DMS79 (cell line): Measurements from ENCODE around the gene KRT36.

Source experiments
- DNase-seq: peaks from one replicate; lab custom pipeline; 2025; lab: John Stamatoyannopoulos, UW

KRT36 gene

DNA sequence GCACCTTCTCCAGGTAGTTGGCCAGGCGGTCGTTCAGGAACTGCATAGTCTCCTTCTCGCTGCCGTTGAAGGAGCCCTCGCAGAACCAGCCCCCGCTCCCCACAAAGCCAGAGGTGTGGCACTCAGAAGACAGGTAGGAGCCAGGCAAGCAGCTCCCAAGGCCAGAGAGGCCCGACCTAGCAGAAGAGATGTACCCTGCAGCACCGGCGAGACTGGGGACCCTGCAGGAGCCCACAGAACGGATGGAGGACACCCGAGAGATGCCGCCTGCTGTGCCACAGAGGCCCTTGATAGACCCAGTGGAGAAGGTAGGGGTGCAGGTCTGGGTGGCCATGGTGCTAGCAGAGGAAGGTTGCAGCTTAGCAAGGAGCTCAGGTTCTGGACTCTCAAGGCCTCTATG lies at the start of gene KRT36:
Gene KRT36 (minus strand): TSS at position 380 of the 400 bp plus-strand sequence. CDS start 46 bp downstream, at position 334.
- no peak for DNase-seq

DNA sequence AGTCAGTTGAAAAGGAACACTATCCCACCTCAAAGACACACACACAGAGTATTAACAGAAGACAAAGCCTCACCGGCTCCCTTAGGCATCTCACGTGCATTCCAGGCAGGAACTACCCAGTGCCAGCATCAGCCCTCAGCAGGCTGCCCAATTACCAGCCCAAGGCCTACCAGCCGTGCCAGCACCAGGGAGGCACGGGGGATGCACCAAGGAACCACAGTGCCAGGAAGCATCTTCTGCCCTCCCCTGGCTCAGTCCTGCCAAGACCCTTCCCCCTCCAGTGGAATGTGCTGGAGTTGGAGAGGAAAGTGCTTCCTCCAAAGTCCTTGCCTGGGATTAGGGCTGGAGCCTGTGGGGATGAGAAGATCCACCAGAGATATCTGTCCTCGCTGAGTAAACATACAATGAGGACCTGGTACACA lies 49.4 kb upstream of the KRT36 start:
- no peak for DNase-seq

DNA sequence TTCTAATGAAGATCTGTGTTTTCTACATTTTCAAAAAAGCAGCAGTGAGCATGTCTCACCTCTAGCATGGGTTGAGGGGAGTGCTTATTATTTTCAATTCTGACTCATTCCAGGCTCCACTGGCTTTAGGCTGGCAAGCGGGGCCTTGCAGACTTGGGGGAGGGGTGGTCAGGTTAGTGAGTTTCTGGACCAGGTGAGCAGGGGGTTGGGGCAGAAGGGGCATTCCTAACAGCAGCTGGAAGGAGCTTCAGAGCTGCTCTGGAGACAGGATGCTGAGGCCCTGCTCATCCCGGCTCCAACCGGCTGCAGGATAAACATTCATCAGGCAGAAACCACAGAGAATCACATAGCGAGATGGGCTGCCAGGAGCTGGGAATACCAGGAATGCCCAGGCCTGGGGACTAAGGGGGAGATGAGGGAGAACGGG lies 48.9 kb upstream of the KRT36 start:
- DNase-seq: no peak

DNA sequence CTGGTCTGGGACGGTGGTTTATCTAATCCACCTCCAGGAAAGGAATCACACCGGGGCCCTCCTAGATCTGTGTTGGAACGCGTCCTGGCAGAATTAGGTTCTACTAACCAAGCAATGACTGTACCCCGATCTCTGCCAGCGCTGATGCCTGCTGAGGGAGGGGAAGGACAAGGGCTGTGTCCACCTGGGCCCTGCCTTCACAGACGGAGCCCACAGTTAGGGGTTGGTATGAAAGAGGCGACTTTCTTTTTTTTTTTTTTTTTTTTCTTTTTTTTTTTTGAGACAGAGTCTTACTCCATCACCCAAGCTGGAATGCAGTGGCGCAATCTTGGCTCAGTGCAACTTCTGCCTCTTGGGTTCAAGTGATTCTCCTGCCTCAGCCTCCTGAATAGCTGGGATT lies 48.3 kb upstream of the KRT36 start:
- DNase-seq: no peak

DNA sequence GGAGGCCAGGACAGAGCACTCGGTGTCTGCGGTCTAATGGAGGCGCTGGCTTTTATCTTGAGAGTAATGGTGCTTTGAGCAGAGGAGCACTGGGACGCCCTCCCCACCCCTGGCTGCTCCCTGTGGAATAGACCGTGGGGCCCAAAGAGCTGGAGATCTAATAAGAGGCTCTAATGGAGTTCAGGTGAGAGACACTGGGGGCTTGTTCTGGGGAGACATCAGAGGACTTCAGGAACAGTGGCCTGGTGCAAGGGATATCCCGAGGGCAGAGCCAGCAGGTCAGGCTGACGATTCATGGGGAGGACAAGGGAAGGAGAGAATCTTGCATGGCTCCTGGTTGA lies 47.9 kb upstream of the KRT36 start:
- DNase-seq: no peak

DNA sequence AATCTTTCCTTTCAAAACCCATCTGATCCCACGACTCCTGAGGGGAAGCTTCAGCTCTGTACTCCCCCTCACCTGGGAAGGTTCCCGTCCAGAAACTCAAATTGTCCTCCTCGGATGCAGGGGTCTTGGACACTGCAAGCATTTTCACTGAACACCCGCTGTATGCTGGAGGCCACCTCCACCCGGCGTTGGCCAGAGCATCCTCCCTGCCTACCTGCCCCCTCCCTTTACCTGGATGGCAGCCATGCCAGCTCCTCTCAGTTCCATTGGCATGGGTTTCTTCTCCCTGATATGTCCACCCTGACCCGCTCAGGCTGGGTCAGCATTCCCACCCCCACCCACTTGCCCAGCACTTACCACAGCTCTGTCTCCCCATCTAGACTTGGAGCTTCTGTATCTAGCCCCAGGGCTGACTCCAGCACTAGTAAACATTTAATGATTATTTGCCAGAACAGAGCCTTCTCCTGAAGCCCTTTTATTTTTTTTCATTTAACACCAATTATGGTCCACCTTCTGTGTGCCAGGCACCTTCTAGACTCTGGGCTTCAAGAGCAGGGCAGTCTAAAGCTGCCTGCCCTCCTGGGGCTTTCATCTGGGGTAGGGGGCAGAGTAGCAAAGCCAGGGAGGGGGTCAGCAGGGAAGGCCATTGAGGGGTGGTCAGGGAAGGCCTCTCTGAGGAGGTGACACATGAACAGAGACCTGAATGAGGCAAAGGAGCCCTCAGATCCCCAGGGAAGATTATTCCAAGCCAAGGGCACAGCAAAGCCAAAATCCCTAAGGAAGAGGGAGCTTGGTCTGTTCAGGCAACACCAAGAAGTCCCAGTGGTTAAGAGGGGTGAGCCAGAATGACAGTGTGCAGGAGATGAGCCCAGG lies 47.3 kb upstream of the KRT36 start:
- no peak for DNase-seq

DNA sequence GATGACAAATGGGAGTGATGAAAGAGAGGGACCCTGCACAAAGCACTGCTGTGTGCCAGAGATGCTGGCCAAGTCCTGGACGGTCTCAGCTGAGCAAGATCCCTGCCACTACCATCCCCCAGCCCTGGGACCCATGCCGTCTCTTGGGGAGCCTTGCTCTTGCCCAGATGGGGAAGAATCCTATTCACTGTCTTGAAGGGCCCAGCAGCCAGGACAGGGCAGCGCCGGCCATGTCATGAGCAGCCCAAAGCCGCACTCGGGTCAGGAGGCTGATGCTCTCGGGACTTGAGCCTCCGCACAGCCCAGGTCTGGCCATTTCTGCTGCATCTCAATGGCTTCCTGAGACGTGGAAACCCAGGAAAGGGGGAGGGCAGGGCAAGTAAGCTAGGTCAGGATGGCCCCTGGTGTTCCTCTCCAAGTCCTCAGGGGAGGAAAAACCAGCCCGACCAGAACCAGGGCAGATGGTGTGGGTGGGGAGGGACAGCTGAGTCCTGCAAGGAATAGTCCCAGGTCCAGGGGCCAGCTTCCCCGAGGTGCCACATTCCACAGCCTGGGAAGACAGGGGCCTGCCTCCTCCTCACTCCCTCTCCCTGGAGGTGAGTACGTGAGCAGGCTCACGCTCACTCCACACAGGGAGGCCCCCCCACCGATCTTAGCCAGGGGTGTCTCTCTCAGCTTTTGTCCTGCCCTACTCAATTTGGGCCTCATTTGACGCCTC lies 46.2 kb upstream of the KRT36 start:
- no peak for DNase-seq

DNA sequence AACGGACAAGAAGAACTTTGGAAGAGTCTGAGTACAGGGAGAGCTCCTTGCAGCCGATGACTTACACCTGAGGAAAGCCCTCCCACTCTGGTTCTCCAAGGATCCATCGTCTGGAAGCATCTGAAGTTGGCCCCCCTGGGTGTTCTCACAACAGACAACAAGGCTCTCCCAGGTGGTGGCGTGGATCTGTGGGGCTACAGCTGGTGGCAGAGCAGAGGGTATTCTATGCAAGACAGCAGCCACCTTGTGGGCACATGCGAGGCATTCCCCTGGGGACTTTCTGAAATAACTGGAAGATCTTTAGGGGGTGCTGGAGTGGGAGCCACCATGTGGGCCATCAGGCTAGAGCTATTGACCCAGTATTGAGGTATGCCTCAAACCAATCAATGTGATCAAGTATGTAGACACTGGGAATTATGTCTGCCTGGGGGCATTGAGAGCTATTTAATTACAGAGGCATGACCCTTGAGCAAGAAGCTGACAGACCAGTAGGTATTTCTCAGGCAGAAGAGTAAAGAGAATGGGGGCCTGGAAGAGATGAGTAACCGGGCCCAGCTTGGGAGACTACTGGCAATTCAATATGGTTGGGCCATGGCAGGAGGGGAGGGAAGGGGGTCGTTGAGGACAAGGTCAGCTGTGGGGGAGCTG lies 45.3 kb upstream of the KRT36 start:
- no peak for DNase-seq

DNA sequence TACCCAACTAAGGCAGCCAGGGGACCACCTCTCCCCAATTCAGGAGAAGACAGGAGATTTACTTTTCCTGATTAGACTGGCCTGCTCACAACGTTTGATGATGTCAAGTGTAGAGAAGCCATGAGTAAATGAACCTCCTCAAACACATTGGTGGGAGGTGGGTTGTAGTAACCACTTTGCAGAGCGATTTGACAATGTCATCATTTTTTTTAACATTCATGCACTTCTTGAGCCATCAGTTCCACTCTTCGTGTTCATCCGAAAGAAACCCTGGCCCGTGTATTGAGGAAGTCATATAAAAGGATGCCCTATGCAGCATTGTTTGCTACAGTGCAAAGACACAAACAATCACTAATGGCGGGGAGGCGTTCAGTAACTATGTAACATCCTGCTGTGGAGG lies 43.9 kb upstream of the KRT36 start:
- no peak for DNase-seq

DNA sequence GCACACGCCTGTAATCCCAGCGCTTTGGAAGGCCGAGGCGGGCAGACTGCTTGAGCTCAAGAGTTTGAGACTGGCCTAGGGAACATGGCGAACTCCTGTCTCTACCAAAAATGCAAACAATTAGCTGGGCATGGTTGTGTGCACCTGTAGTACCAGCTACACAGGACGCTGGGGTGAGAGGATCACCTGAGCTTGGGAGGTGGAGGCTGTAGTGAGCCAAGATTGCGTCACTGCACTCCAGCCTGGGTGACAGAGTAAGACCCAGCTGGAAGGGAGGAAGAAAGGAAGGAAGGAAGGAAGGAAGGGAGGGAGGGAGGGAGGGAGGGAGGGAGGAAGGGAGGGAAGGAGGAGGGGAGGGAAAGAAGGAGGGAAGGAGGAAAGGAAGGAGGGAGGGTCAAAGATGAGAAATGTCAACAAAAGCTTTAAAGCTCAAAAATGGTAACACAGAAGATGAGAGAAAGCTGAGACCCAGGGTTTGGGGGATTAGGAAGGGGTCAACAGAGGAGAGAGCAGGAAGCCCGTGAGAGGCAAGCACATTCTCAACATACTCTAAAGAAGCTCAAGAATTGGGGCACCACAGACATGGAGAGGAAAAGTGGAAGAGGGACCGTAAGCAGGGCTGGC lies 43.3 kb upstream of the KRT36 start:
- DNase-seq: no peak

DNA sequence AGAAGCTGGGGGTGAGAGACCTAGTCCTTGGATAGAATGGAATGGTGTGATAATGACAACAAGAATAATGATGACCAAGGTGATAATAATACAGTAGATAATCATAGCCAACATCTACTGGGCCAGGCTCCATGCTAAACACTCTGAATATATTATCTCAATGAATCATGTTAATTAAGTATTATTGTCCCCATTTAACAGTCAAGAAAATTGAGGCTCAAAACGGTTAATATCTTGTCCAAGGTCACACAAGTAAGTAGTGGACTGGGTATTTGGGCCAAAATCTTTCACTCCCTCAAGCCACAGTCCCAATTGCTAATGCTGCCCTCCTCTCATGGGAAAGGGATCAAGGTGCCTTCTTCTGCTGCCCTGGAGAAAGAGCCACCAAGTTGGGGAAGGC lies 42.3 kb upstream of the KRT36 start:
- no peak for DNase-seq

DNA sequence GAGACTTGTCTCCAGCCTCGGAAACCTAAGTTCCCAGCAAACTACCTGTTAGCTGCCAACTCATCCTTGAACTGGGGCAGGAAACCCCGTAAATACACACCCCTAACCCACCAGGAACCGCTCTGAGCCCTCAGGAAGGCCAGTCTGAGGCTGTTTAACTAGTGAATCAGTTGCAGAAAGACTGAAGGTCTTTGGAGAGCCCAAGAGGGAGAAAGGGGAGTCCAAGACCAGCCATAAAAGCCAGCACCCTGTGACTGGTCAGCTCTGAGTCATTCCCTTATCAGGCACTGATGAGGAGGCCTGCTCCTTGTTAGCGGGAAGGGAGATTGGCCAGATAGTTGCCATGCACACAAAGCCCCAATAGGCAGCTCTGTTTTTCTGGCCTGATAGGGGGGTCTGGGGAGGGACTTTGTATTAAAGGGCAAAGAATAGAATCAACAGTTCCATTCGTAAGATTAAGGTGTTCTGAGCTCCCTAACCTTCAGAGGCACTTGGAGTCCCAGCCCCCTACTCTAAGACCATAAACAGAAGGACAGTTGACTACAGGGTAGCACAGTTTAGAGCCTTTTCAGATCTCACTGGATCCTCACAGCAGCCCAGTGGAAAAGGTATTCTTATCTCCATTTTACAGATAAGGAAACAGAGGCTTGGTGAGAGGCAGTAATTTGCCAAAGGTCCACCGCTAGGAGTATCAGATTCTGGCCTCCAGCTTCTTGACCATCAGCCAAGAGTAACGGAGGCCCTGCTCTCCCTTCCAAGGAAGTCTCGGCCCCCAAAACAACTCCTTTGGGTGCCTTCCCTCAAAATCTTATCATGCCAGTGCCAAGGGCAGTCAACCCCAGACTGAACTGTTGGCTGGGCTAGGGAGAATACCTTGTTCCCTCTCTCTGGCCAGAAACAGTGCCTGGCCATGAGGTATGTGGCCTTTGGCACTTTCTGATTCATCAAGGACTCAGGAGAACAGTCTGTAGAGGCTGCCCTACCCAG lies 40.6 kb upstream of the KRT36 start:
- DNase-seq: no peak

DNA sequence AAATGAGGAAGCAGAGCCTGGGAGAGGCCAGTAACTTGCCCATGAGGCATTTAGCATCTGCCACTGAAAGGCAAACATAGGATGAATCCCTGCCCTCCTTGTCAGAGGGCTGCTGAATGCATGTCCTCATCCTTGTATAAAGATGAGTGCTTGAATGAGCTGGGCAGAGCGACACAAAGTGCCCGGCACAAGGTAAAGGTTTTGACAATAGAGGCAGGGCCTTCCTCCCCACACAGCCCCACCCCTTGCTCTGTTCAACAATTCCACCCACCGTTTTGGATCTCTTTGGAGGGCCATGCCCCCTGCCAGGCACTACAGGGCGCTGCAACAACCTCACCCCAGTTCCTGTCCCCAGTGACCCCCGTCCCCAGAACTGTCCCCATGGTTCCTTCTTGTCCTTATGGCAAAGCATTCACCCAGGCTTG lies 39.8 kb upstream of the KRT36 start:
- DNase-seq: no peak

DNA sequence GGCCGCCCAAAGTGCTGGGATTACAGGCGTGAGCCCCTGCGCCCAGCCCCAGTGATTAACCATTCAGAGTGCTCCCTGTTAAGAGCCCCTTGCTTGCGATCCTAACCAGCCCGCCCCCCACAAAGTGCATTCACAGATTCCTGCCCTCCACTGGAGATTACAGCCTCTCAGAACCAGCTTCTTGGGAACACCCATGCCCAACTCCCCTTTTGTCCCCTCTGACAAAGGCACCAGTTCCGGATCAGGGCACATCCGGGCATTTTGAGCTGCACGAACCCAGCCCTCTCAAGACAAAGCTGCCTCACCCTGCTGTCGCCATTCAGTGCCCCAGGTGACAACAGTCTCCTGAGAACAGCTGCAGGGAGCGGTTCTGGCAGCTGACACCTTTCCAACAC lies 39.2 kb upstream of the KRT36 start:
- DNase-seq: peak; percentile 16

DNA sequence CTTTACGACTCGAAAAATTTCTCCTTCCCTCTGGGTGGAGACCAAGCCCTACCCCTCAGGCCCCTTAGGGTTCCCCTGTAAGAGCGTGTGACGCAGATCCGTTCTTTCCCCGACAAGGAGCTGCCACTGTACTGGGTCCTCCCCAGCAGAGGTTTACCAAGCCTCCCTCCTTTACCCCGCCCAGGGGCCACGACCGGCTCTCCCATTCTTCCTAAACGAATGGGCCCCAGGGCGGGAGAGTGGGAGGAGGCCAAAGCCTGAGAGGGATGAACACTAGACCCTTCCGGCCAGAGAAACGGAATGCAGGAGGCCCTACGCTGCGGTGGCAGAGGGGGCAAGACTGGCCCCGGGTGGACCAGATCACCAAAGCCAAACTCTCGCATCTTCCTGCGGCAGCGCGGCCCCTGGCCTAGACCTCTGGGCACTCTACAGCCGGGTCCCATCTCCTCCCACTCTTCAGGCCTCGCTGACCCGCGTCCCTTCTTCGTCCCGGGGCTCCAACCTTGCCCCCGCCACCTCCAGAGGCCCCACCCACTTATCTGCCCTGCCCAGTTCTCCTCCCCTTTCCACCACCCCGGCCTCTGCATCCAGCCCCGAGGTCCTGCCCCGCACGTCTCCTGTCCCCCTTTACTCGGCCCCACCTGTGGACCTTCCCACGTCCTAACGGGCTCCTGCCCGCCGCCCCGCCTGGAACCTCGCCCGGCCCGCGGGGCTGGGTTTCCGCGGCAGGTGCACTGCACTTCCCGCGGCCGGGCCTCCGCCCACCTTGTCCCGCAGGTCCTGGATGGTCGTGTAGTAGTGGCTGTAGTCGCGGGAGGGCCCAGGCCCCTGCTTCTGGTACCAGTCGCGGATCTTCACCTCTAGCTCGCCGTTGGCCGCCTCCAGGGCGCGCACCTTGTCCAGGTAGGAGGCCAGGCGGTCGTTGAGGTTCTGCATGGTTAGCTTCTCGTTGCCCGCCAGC lies 37.6 kb upstream of the KRT36 start:
- DNase-seq: no peak

DNA sequence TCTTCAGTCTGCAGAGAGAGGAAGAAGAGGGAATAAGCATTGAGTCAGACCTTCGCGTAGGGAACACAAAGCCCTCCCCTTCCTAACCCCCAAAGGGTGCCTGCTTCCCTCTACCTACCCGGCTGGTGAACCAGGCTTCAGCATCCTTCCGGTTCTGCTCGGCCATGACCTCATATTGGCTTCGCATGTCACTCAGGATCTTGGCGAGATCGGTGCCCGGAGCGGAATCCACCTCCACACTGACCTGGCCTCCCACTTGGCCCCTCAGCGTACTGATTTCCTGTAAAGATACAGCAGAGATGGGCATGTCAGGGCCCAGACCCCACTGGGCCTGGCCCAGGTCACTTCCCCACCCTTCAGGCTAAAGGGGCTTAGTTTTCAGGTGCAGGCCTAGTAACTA lies 34.6 kb upstream of the KRT36 start:
- no peak for DNase-seq

DNA sequence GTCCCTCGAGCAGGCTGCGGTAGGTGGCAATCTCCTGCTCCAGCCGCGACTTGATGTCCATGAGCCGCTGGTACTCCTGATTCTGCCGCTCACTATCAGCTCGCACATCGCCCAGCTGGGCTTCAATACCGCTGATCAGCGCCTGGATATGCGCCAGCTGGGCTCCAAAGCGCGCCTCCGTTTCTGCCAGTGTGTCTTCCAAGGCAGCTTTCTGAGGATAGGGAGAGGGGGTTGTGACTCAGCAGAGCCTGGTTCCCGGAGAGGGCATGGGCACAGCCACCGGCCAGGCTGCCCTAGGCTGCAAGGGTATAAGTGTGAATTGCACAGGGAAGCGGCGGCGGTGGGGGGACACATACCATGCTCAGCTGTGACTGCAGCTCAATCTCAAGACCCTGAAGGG lies 34.1 kb upstream of the KRT36 start:
- DNase-seq: no peak

DNA sequence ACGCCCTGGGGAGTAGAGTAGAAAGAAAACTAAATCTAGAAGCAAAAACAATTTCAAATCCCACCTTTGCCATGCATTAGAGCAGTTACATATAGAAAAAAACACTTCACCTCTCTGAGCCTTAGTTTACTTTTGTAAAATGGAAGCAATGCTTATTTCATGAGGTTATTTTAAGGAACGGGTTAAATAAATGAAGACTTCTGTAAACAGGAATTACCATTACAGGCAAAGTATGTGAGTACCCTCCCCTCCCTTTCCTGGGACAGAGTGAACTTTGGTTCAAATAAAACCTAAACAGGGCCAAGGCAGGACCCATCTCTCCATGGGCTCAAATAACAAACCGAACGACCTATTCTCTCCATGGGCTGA lies 33.5 kb upstream of the KRT36 start:
- no peak for DNase-seq

DNA sequence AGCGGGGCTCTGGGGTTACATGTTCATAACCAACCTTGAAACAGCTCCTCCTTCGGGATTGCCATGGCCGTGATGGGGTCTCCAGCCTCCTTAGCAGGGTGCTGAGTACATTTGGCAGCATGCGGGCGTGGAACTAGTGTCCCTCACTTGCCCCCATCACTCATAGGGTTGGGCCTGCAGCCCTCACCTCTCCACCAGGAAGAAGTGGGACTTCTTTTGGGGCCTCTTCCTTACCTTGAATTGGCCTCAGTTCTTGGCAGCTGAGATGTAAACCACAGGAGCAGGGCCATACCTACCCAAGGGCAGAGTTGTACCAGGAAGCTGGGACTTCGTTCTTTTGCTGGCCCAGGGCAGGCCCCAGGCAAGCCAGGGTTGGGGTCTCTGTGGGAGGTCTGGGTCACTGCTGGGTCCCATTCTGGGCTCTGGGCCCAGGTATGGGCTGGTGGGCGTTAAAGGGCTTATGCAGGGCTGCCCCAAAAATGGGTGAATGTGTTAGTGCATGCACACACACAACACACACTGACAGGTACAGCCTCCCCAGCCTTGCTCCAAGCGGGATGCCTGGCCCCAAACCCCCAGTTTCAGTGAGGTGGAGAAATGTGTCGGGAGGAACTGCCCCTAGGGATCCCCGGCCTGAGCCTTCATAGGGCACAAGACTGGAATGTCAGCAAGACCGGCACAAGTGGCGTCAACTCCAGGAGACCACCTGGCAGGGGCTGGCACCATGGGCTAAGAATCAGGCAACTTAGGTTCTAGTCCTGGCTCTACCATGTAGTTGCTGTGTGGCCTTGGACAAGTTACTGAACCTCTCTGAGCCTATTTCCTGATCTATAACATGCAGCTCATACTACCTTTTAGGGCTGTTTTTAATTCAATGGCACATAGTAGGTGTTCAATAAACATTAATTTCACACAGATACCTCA lies 32.9 kb upstream of the KRT36 start:
- DNase-seq: no peak
